A549 (cell line): Measurements from ENCODE around the gene SAMM50. TPM values are rescaled to one million over a fixed set of nuclear protein-coding genes. Genes with fewer than 3 reads are reported as not detected.

Source experiments
- ATAC-seq, 2 experiments: fragments of 200-7000 bp in 1 of 2; fragments of >200 bp in 1 of 2; cut with Nextera tagmentation in 1 of 2; cut with Tn5 transposase in 1 of 2; 3 replicates each; pipeline versions ENCODE4 v1.8.0 to v1.9.1; 2018 to 2020; ENCODE audit warnings: mild to moderate bottlenecking in 1 of 2, moderate library complexity in 1 of 2
- CTCF ChIA-PET: fragments of 300-600 bp; sonication (Branson Sonifier 250); formaldehyde crosslinking; extraction: SDS; loops from one replicate; lab custom pipeline; 2021; ENCODE audit warnings: antibody characterized with exemption, inconsistent platforms; lab: Yijun Ruan, JAX
- POLR2A ChIA-PET: fragments of 350-600 bp; formaldehyde crosslinking; extraction: SDS; loops from one replicate; lab custom pipeline; 2021; ENCODE audit warnings: antibody characterized with exemption, inconsistent platforms; lab: Yijun Ruan, JAX
- DNase-seq, 2 experiments: peaks; one replicate each; pipeline versions ENCODE4 v3.0.0 to v3.0.0-alpha.2; 2011 to 2016; ENCODE audit warnings: low read depth in 1 of 2, low spot score in 1 of 2
- FAIRE-seq: peaks from 2 replicates; lab custom pipeline; 2011; peaks lifted over from hg19 to GRCh38; lab: Jason Lieb, UNC
- H3K27ac ChIP-seq, 2 experiments: fragments of >200 bp; sonication (Bioruptor Twin); formaldehyde crosslinking; 3 replicates each; pipeline ENCODE4 v1.5.1; 2016 to 2017
- H3K4me1 ChIP-seq: fragments of >200 bp; sonication (Bioruptor Twin); formaldehyde crosslinking; 3 replicates; pipeline ENCODE4 v1.6.1; 2016
- H3K4me2 ChIP-seq: fragments of >200 bp; sonication (Bioruptor Twin); formaldehyde crosslinking; 3 replicates; pipeline ENCODE4 v1.6.1; 2016
- H3K4me3 ChIP-seq: fragments of >200 bp; sonication (Bioruptor Twin); formaldehyde crosslinking; 3 replicates; pipeline ENCODE4 v1.5.1; 2016
- H3K9me3 ChIP-seq: fragments of >200 bp; sonication (Bioruptor Twin); formaldehyde crosslinking; 3 replicates; pipeline ENCODE4 v1.6.1; 2016
- CEBPB ChIP-seq, 2 experiments: fragments of >200 bp in 1 of 2; sonication (Bioruptor Twin) in 1 of 2; formaldehyde crosslinking in 1 of 2; IDR thresholded peaks; 2 replicates each; pipeline ENCODE4 v1.6.1; 2012 to 2016
- CHD2 ChIP-seq: fragments of 150-350 bp; IDR thresholded peaks from 2 replicates; pipeline ENCODE4 v1.6.1; 2014; ENCODE audit warnings: low read length; ENCODE audit not compliant: partially characterized antibody
- CHD4 ChIP-seq: fragments of 200-600 bp; sonication (generic); IDR thresholded peaks from 2 replicates; pipeline ENCODE4 v1.6.1; 2016; ENCODE audit warnings: antibody characterized with exemption, mild to moderate bottlenecking, borderline replicate concordance
- EHF ChIP-seq: fragments of 250-450 bp; sonication (Bioruptor Pico); IDR thresholded peaks from 2 replicates; pipeline ENCODE4 v1.5.0; 2020; ENCODE audit warnings: mild to moderate bottlenecking
- EHMT2 ChIP-seq: fragments of 200-600 bp; sonication (generic); IDR thresholded peaks from 2 replicates; pipeline ENCODE4 v1.6.1; 2016; ENCODE audit warnings: antibody characterized with exemption, low read depth, mild to moderate bottlenecking, moderate library complexity
- EP300 ChIP-seq, 2 experiments: fragments of >200 bp; sonication (Bioruptor Twin); formaldehyde crosslinking; IDR thresholded peaks; 2 replicates in 1 of 2; 3 replicates in 1 of 2; pipeline ENCODE4 v1.6.1; 2016 to 2017
- FOSL2 ChIP-seq, 2 experiments: fragments of 450-650 bp in 1 of 2; fragments of >200 bp in 1 of 2; sonication (Bioruptor Twin) in 1 of 2; formaldehyde crosslinking; IDR thresholded peaks; 2 replicates each; pipeline versions ENCODE4 v1.5.0 to v1.6.1; 2016 to 2020; ENCODE audit warnings: mild to moderate bottlenecking in 1 of 2, moderate library complexity in 1 of 2
- GATA3 ChIP-seq: IDR thresholded peaks from 2 replicates; pipeline ENCODE4 v1.6.1; 2012; ENCODE audit warnings: borderline replicate concordance
- HDAC2 ChIP-seq: fragments of 200-600 bp; sonication (generic); IDR thresholded peaks from 2 replicates; pipeline ENCODE4 v1.6.1; 2016
- HES2 ChIP-seq: fragments of >200 bp; sonication (Bioruptor Twin); formaldehyde crosslinking; IDR thresholded peaks from 2 replicates; pipeline ENCODE4 v1.6.1; 2016
- HMGXB4 ChIP-seq: fragments of 250-450 bp; sonication (Bioruptor Pico); IDR thresholded peaks from 2 replicates; pipeline ENCODE4 v1.5.0; 2021; ENCODE audit warnings: mild to moderate bottlenecking, moderate library complexity, borderline replicate concordance
- HOXB13 ChIP-seq: fragments of 250-450 bp; sonication (Bioruptor Pico); IDR thresholded peaks from 2 replicates; pipeline ENCODE4 v1.5.0; 2020; ENCODE audit warnings: low read depth, mild to moderate bottlenecking, moderate library complexity
- JUN ChIP-seq, 2 experiments: fragments of >200 bp; sonication (Bioruptor Twin); formaldehyde crosslinking; IDR thresholded peaks; 2 replicates in 1 of 2; 3 replicates in 1 of 2; pipeline ENCODE4 v1.6.1; 2016 to 2017
- JUNB ChIP-seq: fragments of >200 bp; sonication (Bioruptor Twin); formaldehyde crosslinking; IDR thresholded peaks from 2 replicates; pipeline ENCODE4 v1.6.1; 2016
- KDM1A ChIP-seq: fragments of 200-600 bp; sonication (generic); IDR thresholded peaks from 2 replicates; pipeline ENCODE4 v1.6.1; 2016; ENCODE audit warnings: low read depth, mild to moderate bottlenecking
- PHF8 ChIP-seq: fragments of 200-600 bp; sonication (generic); IDR thresholded peaks from 2 replicates; pipeline ENCODE4 v1.6.1; 2016; ENCODE audit warnings: low read depth, mild to moderate bottlenecking, antibody characterized with exemption, moderate library complexity, borderline replicate concordance
- POLR2A ChIP-seq: IDR thresholded peaks from 2 replicates; pipeline ENCODE4 v1.6.1; 2012; ENCODE audit warnings: mild to moderate bottlenecking, low read length
- POLR2AphosphoS2 ChIP-seq: conservative IDR thresholded peaks from 2 replicates; pipeline ENCODE4 v1.6.1; 2012; ENCODE audit warnings: low read length, improper control_type of control experiment, inconsistent platforms
- RAD21 ChIP-seq, 2 experiments: fragments of >200 bp in 1 of 2; sonication (Bioruptor Twin) in 1 of 2; formaldehyde crosslinking in 1 of 2; IDR thresholded peaks in 1 of 2; conservative IDR thresholded peaks in 1 of 2; 2 replicates in 1 of 2; 3 replicates in 1 of 2; pipeline ENCODE4 v1.6.1; 2012 to 2018; ENCODE audit warnings: inconsistent platforms in 1 of 2
- RARB ChIP-seq: fragments of 250-450 bp; sonication (Bioruptor Pico); IDR thresholded peaks from 2 replicates; pipeline ENCODE4 v1.8.0; 2021; ENCODE audit warnings: mild to moderate bottlenecking, moderate library complexity
- REST ChIP-seq: fragments of 200-600 bp; sonication (generic); IDR thresholded peaks from 2 replicates; pipeline ENCODE4 v1.6.1; 2016; ENCODE audit warnings: antibody characterized with exemption, mild to moderate bottlenecking, moderate library complexity
- RFX5 ChIP-seq: fragments of 450-650 bp; IDR thresholded peaks from 2 replicates; pipeline ENCODE4 v1.7.1; 2014; ENCODE audit warnings: antibody characterized with exemption, mild to moderate bottlenecking, moderate library complexity
- TFCP2L1 ChIP-seq: fragments of 250-450 bp; sonication (Bioruptor Pico); IDR thresholded peaks from 2 replicates; pipeline ENCODE4 v1.5.0; 2021; ENCODE audit warnings: mild to moderate bottlenecking
- TP53 ChIP-seq: fragments of 250-450 bp; sonication (Bioruptor Pico); IDR thresholded peaks from 2 replicates; pipeline ENCODE4 v1.5.0; 2021; ENCODE audit warnings: mild to moderate bottlenecking, moderate library complexity
- USF2 ChIP-seq: fragments of 450-650 bp; IDR thresholded peaks from 2 replicates; pipeline ENCODE4 v1.6.1; 2014; ENCODE audit warnings: antibody characterized with exemption
- ZFP36 ChIP-seq: fragments of 450-650 bp; IDR thresholded peaks from 2 replicates; pipeline ENCODE4 v1.6.1; 2014; ENCODE audit warnings: borderline replicate concordance; ENCODE audit not compliant: partially characterized antibody
- ZSCAN20 ChIP-seq: fragments of 250-450 bp; sonication (Bioruptor Pico); IDR thresholded peaks from 2 replicates; pipeline ENCODE4 v1.8.0; 2022; ENCODE audit warnings: mild to moderate bottlenecking, moderate library complexity
- WGBS: methylation state at CpG from one replicate; pipeline ENCODE4 v1.1.6; 2017; ENCODE audit errors: missing lambda C conversion rate; 5-methylcytosine and 5-hydroxymethylcytosine counted together
- polyA plus RNA-seq, 4 experiments: library from polyadenylated mRNA; depleted of rRNA in 3 of 4; stranded (reverse); fragments of >200 nt; fragmentation: RNase III in 1 of 4; extraction: RNeasy Plus Mini Kit Qiagen cat#74134 plus additional on column Dnase treatment in 1 of 4; gene quantifications; 2 replicates in 3 of 4; 3 replicates in 1 of 4; pipeline ENCODE4 v1.2.3, GENCODE V29; 2011 to 2017

SAMM50 gene
- polyA plus RNA-seq, 2 of the 4 experiments (the other 2 are of a cell fraction): 49.3 to 51.4 TPM

- TF ChIP-seq CHD4 (no peak), USF2 (peak; percentile 45), HES2 (no peak), RAD21 (conservative IDR thresholded peaks at IDR 0.05 in 1 of 2, IDR thresholded peaks at IDR 0.05 in 1 of 2) (no peak), ZSCAN20 (CRISPR knock-in tag) (no peak), PHF8 (peak; percentile 12), HDAC2 (no peak), RFX5 (no peak), EHF (CRISPR knock-in tag) (no peak), CEBPB (IDR thresholded peaks at IDR 0.05) (0 out of 4 replicates have a peak, but pooled peaks of 1 of the 2 experiments have one; percentile 13), CHD2 (no peak), HOXB13 (CRISPR knock-in tag) (no peak), REST (no peak), FOSL2 (IDR thresholded peaks at IDR 0.05) (no peak), FOSL2 (CRISPR knock-in tag; IDR thresholded peaks at IDR 0.05) (no peak), TP53 (CRISPR knock-in tag) (no peak), POLR2AphosphoS2 (no peak), RARB (CRISPR knock-in tag) (no peak), ZFP36 (no peak), TFCP2L1 (CRISPR knock-in tag) (no peak), JUNB (no peak), HMGXB4 (no peak), GATA3 (no peak)
- TF ChIP-seq, all 56 proteins: peak for 10
Observed at GRCh38 chr22:43955040-43955882, at the start of gene SAMM50 (continued).

- Histone ChIP-seq H3K4me3 (no peak overlapping the region), H3K9me3 (no peaks in the 10 kb centered on the region), H3K27ac (no peak overlapping the region), H3K4me2 (no peak overlapping the region), H3K4me1 (peaks cover 22% of the 10 kb centered on the region)
- ChIA-PET CTCF (interaction anchor here (0.9 to 2.2 kb wide), 4 partner anchors 9 to 23 kb away, joined by 3 to 7 read pairs (median 4); no protein-coding TSS in a partner anchor), POLR2A (no interaction called here)
- 41% methylated on average over 7 of the region's 7 CpGs for WGBS
- no peak for DNase-seq
- TF ChIP-seq EP300 (IDR thresholded peaks at IDR 0.05) (no peak), JUN (IDR thresholded peaks at IDR 0.05) (no peak), POLR2A (no peak), KDM1A (no peak), CHD4 (no peak), EHMT2 (no peak)
- ATAC-seq: no peak
- FAIRE-seq: no peak
Observed at GRCh38 chr22:43905681-43906080, 49.6 kb upstream of the SAMM50 start.
